HG03565 (cell line): Measurements from ENCODE around the gene BMAL1.

Experiments
- ATAC-seq: cut with Tn5 transposase; IDR thresholded peaks from one replicate; pipeline ENCODE4 v1.9.1; 2021; ENCODE audit warnings: mild to moderate bottlenecking, moderate library complexity; ENCODE audit not compliant: unreplicated experiment

Gene BMAL1

GRCh38 chr11:13290221-13290980 is 12.8 kb downstream of the BMAL1 start:
- ATAC-seq: no peak

- ATAC-seq: no peak
These were observed 13.8 kb downstream of the BMAL1 start for GRCh38 chr11:13291361-13291760.

- no peak for ATAC-seq
These were observed 14.2 kb downstream of the BMAL1 start for GRCh38 chr11:13291800-13292199.

DNA sequence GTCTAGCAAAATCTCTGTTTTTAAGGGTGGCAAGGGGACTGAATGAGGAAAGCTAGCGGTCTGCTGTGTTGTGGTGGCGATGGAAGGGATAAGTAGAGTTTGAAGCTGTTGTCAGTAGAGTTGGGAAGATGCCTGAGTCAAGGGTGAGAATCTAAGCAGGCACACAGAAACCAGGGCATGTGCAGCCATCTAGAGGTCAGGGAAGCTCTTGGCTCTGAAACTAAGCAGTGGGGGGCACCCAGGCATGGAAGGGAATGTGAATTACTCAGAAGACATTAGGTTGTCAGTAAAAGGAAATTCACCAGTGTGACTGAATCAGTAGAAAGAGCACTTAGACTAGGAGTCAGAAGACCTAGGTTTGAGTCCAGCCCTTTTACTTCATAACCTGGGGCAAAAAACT is 15.4 kb downstream of the BMAL1 start:
- no peak for ATAC-seq

DNA sequence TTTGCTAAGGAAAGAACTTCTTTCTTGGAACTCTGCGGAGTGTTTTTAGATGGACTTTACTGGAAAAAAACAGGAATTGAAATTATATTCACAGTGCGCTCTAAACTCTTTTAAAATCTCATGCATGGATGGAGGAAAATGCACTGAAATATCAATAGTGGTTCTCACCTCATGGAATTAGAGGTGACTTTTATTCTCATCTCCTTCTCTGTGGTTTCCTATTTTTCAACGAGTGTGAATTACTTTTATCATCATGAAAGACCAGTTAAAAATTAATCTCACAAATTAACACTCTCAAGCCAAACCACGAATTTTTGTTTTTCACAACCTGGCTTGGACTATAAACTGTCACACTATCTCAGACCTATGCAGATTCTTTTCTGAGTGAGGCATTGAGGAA is 16.6 kb downstream of the BMAL1 start:
- no peak for ATAC-seq

- no peak for ATAC-seq
These were observed 17.4 kb downstream of the BMAL1 start for GRCh38 chr11:13294771-13295579.

DNA sequence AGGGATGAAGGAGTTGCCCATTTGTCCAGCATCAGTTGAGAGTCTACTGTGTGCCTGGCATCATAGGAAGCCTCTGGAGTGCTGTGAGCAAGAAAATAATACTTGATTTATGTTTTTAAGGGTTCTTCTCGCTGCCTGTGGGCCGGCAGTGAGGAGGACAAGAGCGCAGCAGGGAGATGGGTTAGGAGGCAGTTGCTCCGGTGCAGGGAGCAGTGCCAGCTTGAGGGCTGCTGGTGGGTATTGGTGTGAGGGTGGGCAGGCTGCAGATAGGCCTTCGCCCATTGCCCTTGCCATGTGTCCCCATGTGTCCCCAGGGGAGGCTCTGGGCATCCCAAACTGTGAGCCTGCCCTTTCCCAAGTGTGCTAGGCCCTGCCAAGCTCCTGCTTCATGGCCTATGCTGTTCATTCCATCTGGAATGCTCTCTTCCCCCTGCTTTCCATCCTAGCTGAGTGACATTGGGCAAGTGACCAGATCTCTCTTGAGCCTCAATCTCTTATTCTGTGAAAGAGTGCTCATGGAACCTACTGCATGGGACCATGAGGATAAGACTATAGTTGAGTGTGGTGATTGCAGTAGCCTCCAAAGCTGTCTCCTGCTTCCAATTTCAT is 19.8 kb downstream of the BMAL1 start:
- ATAC-seq: no peak

- no peak for ATAC-seq
These were observed 20.3 kb downstream of the BMAL1 start for GRCh38 chr11:13297917-13298356.

DNA sequence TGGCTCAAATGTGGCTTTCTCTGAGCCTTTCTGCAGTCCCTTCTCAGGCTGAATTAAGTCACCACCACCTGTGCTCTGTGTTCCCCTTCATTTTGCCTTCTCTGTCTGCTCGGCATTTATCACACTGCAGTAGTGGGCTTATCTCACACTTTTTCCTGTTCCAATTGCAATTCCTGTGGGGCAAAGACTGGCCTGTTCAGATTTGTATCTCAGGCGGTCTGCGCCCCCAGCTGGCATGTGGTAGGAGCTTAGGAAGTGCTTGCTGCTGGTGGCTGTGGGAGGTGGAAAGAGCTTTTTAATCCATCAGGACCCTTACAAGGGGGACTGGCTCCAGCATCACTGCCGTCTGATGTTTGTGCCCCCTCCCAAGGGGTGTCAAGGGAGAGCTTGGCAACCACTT is 21.2 kb downstream of the BMAL1 start:
- no peak for ATAC-seq

DNA sequence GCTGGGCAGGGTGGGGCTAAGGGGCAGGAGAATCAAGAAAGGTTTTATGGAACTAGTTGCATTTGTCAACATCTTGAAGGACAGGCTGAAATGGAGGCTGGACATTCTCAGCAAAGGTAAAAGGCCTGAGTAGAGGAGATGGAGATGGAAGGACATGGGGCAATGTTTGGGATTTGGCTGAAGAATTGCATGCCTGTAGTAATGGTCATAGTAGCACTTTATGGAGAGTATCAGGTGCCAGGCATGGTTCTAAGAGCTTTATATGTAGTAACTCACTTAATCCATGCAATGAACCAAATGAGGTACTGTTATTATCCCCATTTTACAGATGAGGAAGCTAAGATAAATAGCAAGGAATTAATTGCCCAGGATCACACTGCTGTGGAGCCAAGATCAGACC is 23.9 kb downstream of the BMAL1 start:
- ATAC-seq: no peak

GRCh38 chr11:13302420-13302958 is 24.9 kb downstream of the BMAL1 start:
- ATAC-seq: no peak

DNA sequence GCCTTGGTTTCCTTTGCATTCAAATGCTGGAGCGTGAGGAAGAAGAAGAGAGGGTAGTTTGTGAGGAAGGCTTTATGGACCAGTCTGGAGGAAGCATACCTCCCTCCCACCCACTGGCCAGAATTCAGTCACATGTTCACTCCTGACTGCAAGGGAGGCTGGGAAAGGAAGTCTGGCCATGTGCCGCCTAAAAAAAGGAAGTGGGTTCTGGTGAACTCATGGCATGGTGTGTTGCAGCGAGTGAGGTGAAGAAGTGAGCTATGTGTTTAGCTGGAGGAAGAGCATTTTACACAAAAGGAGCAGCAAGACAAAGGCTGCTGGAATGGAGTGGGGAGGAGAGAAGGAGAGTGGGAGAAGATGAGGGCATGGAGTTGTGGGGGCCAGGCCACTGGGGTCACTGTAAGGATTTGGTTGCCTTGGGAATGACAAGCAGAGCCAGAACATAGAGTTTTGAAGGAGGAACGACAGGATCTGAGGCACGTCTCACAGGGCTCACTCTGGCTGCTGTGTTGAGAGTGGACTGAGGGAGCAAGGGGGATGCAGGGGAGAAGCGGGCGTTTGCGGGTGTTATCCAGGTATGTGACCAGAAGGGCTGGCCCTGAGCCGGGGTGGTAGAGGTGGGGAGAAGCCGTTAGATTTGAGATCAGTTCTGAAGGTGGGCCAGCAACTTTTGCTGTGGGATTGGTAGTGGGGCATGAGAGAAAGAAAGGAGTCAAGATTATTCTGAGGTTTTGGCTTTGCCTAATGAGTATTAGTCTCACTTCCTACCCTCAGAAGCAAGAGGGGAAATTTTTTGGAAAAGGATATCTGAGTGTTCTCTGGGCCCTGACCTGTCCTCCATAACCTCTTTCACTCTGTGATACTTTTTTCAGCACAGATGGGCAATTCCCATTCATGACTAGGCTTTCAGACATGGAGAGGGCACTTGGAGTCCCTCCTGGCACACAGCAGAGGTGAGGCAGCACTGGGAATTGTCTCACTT is 26.4 kb downstream of the BMAL1 start:
- no peak for ATAC-seq

DNA sequence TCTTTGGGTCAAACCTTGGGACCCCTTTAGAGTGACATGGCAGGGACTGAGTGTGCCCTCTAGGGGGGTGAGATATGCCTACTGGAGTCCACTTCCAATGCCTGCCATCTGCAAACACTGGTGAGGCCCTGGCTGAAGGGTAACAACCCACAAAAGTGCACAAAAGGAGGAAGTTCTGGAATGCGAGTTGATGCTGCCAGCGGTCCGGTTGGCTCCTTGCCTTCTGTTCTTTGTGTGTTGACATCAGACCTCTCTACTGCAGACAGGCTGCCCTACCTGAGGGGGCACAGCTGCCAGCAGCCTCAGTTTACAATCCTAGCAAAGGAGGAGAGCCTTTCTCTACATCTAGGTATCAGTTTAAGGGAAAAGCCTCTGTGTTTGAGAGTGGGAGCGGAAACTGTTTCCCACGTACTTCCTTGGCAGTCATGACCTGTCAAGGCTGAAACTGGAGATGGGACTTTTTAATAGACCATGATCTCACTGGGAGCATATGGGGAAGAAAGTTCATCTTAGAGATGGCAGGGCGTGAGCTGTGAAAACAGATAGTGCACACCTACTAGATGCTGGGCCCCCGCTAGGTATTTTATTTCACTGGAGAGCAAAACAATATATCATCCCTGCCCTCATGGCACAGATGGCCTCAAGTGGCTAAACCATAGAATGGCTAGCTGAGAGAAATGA is 27.2 kb downstream of the BMAL1 start:
- ATAC-seq: no peak

- no peak for ATAC-seq
These were observed 31.1 kb downstream of the BMAL1 start for GRCh38 chr11:13308704-13309103.

DNA sequence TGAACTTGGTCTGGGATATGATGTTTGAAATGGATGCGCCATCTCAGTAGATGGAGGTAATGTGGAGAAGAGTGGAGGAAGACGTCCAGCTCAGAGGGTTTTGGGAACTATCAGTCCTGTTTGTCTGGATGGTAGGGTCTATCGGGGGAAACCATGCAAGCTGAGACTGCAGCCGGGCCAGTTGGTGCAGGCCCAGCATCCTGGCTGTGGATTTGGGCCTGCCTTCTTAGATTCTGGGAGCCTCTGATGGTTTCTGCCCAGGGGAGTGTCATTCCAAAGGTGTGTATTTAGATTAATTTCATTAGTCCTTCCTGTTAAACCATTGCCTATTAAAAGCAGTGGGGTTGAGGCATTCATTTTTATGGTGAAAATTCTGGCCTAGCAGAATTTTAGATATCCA is 31.6 kb downstream of the BMAL1 start:
- no peak for ATAC-seq

- no peak for ATAC-seq
These were observed 32.9 kb downstream of the BMAL1 start for GRCh38 chr11:13310443-13310842.

DNA sequence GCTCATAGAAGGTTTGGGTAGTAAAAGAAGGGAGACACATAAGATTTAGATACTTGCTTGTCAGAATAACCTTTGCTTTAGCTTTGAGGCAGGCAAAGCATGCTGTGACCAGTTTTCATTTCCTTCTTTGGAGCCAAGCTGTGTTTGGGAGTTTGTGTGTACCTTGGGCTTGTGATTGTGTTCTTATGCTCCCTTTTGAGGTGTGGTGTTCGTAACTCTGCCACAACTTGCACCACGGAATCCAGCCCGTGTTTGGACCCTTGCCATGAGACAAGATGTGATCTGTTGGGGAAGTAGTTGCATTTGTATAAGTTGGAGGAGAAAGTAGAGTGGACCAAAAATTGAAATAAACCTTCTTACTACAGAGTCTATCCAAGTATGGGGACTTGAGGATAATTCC is 34.0 kb downstream of the BMAL1 start:
- ATAC-seq: no peak

DNA sequence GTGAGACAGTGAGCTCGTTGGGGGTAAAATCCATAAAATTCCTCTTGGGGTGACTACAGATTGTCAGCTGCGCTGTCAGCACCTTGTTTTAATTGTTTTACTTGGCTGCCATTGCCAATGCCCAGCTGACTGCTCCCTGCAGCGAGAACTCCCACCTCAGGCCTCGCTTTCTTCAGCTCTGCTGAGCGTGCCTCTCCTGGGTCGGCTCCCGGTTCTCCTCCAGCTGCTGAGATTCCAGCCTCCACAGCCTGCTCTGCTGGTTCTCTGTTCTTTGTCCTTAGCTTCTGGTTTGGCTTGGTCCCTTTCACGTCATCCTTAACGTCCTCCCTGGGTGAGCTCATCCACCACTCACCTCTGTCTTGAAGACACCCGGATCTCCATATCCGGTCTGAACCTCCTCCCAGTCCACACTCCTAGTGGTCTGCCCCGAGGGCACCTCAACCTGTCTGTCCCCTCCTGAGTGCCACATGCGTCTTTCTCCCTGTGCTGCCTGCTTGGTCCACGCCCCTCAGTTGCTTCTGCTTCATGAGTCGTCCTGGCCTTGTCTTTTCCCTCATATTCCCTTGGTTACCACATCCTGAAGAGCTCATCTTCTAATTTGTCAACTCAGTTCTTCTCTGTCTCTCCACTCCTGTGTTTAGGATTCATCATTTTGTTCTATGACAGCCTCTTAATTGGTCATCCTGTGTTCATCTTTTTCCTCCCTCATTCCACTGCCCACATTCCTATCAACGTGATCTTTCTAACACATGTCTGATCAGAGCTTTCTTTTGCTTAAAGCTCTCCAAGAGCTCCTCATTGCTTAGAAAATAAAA is 35.6 kb downstream of the BMAL1 start:
- no peak for ATAC-seq
